Measurements from ENCODE around the gene HOXB1.
"Not testable (repeated sequence)": the region's sequence is repeated elsewhere in the genome, so short reads cannot be mapped to it uniquely, and the experiment has no call there.

HOXB1 gene

DNA sequence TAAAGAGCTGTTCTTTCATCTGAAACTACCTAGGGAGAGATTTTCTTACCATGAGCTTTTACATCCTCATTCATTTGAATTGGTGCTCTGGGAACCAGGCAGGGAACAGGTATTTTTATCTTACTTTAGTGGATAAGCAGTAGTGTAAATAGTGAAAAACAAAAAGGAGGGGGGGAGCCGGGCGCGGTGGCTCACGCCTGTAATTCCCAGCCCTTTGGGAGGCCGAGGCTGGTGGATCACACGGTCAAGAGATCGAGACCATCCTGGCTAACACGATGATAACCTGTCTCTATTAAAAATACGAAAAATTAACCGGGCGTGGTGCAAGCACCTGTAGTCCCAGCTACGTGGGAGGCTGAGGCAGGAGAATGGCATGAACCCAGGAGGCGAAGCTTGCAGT, 41.0 kb downstream of the HOXB1 start:
- DNase-seq = no peak

- no peak for DNase-seq
Measured at GRCh38 chr17:48488548-48489106, 42.2 kb downstream of the HOXB1 start.

DNA sequence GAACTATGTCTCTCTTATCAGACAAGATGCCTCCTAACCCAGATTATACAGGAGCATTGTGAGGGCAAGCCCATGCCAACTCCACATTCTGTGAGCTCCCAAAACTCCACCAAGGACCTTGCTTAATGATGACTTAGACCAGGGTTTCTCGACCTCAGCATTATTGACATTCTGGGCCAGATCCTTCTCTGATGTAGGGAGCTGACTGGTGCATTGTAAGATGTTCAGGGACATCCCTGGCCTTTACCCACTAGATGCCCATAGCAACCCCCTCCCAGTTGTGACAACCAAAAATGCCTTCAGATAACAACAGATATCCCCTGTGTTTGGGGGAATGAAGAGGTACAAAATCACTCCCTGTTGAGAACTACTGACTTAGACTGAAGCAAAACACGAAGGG, 43.6 kb downstream of the HOXB1 start:
- DNase-seq = no peak

GRCh38 chr17:48486557-48486956, 44.3 kb downstream of the HOXB1 start:
- DNase-seq = no peak

DNA sequence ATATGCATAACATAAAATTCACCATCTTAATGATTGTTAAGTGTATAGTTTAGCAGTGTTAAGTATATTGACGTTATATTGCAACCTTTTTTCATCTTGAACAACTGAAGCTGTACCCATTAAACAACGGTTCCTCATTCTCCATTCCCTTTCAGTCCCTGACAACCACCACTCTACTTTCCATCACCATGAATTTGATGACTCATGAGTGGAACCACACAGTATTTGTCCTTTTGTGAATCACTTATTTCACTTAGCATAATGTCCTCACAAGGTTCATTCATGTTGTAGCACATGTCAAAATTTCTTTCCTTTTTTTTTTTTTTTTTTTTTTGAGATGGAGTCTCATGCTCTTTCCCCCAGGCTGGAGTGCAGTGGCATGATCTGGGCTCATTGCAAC, 46.0 kb downstream of the HOXB1 start:
- no peak for DNase-seq

DNA sequence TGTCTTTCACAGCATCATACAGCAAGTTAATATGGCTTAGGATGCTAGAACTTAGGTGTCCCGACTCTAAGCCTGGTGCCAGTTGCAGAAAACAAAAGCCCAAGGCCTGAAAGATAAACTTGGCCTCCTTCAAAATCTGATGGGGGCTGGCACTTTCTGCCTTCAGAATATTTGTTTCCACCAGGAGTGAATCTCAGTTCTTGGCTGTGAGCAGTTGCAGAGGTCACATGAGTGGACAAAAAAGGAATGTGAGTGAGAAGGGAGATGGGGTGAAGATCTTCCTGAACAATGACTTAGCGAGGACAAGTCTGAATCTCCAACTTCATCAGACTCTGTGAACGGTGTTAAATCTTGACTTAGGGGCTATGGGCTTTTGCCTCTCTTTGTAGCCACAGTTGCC, 46.6 kb downstream of the HOXB1 start:
- no peak for DNase-seq

DNA sequence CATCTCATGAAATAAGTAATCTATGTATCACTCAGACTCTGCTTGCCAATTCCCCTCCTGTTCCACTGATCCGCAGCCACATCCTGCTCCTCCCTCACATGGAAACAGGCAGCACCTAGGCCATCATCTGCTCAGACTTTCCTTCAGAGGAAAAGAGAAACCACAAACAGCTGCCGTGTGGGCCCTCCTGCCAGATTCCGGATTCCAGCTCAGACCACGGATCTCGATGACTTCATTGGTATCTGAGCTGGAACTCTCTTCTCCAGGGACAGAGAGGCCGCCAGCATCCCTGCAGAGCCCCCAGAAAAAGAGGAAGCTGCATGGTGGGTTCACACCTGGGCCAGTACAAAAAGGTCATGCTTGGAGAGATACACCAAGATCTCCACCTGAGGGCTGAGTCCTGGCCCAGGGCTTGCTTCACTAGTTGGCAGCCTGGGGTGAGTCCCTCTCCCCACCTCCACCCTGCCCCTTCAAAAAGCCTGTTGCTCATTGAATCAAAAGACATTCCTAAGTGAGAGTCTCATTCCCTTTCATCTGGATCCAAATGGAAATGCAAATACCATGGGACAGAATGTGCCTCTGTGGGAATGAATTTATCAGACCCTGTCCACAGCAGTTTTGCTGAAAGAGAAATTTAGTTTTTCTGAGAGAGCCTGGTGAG, 47.2 kb downstream of the HOXB1 start:
- DNase-seq = no peak

- DNase-seq = no peak
Measured at GRCh38 chr17:48483004-48483403, 47.8 kb downstream of the HOXB1 start.

DNA sequence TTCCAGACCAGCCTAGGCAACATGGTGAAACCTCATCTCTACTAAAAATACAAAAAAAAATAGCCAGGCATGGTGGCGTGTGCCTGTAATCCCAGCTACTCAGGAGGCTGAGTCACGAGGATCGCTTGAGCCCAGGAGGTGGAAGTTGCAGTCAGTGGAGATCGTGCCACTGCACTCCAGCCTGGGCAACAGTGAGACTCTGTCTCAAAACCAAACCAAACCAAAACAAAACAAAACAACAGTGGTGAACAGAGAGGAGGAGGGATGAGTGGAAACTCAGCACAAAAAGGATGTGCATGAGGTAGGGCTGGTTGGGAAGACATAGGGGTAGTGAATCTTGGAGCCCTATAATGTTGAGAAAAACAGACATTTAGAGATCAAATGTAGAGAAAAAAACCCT, 48.5 kb downstream of the HOXB1 start:
- DNase-seq = not testable (repeated sequence)

GRCh38 chr17:48479014-48479402, 51.8 kb downstream of the HOXB1 start:
- no peak for DNase-seq
